Progenitor cell of endocrine pancreas (in vitro differentiated cells): ENCODE results near the gene SLC38A8. TPM values are rescaled to one million over a fixed set of nuclear protein-coding genes. Genes with fewer than 3 reads are reported as not detected.

Source experiments
- DNase-seq: peaks from one replicate; pipeline ENCODE4 v3.0.0; 2021; ENCODE audit warnings: low spot score; ENCODE audit not compliant: unreplicated experiment
- H3K27ac Mint-ChIP-seq: 2 replicates; pipeline ENCODE4 v1.8.0; 2021; ENCODE audit warnings: mild to moderate bottlenecking, moderate library complexity, mixed read lengths
- H3K27me3 Mint-ChIP-seq: 2 replicates; pipeline ENCODE4 v1.8.0; 2021; ENCODE audit warnings: mixed read lengths
- H3K36me3 Mint-ChIP-seq: 2 replicates; pipeline ENCODE4 v1.8.0; 2022; ENCODE audit warnings: mixed read lengths; ENCODE audit not compliant: insufficient read depth
- H3K4me1 Mint-ChIP-seq: 2 replicates; pipeline ENCODE4 v1.8.0; 2021; ENCODE audit warnings: low read depth, mixed read lengths
- H3K4me3 Mint-ChIP-seq: 2 replicates; pipeline ENCODE4 v1.8.0; 2021; ENCODE audit warnings: low read depth, mild to moderate bottlenecking, moderate library complexity, mixed read lengths
- H3K9me3 Mint-ChIP-seq: 2 replicates; pipeline ENCODE4 v1.8.0; 2021; ENCODE audit warnings: low read depth, mixed read lengths
- long read RNA-seq: library from polyadenylated mRNA; unstranded; transcript quantifications from one replicate; pipeline ENCODE4 v2.0.0, GENCODE V29; 2020
- total RNA-seq: library from RNA; stranded (reverse); gene quantifications from 2 replicates; pipeline ENCODE4 v1.2.1, GENCODE V29; 2021
- TF ChIP-seq, protein P1 (sequence below): fragments of 200-600 bp; sonication (generic); IDR thresholded peaks from one replicate; pipeline ENCODE4 v1.5.0; 2021; ENCODE audit warnings: antibody characterized with exemption, mild to moderate bottlenecking; ENCODE audit not compliant: unreplicated experiment

SLC38A8 gene
- 0.24 and 0.80 TPM in 2 replicates for total RNA-seq
- long read RNA-seq = 0 reads

- H3K9me3 Mint-ChIP-seq = no peaks in the 10 kb centered on the region
- peaks cover 47% of the 10 kb centered on the region for H3K27me3 Mint-ChIP-seq
- H3K27ac Mint-ChIP-seq = no peak within 1 kb of the TSS
- no peak within 1 kb of the TSS for H3K4me3 Mint-ChIP-seq
- TF ChIP-seq, protein P1, sequence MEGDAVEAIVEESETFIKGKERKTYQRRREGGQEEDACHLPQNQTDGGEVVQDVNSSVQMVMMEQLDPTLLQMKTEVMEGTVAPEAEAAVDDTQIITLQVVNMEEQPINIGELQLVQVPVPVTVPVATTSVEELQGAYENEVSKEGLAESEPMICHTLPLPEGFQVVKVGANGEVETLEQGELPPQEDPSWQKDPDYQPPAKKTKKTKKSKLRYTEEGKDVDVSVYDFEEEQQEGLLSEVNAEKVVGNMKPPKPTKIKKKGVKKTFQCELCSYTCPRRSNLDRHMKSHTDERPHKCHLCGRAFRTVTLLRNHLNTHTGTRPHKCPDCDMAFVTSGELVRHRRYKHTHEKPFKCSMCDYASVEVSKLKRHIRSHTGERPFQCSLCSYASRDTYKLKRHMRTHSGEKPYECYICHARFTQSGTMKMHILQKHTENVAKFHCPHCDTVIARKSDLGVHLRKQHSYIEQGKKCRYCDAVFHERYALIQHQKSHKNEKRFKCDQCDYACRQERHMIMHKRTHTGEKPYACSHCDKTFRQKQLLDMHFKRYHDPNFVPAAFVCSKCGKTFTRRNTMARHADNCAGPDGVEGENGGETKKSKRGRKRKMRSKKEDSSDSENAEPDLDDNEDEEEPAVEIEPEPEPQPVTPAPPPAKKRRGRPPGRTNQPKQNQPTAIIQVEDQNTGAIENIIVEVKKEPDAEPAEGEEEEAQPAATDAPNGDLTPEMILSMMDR = no peak
- DNase-seq = no peak
- H3K4me1 Mint-ChIP-seq = peaks cover 12% of the 10 kb centered on the region
- H3K36me3 Mint-ChIP-seq = peaks cover 3% of the 10 kb centered on the region
Observed at GRCh38 chr16:84042308-84042878, at the start of gene SLC38A8. SLC38A8 (minus strand) TSS chr16:84042795; CDS start chr16:84042157, 638 bp downstream.

DNA sequence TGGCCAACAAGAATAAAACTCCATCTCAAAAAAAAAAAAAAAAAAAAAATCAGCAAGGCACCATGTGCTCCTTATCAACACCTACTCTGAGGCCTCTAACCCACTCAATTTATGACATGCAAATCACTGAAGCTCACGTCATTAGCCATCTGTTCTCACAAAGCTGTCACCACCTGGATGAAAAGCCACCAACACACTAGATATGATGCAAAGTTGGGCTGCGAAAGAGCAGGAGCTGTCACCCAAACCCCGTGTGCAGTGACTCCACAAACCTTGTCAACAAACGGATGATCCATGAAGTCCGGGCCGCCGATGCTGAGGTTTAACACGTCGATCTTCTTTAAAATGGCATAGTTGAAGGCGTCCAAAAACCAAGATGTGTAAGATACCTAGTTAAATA is 48.9 kb upstream of the SLC38A8 start:
- no peak overlapping the region for H3K4me3 Mint-ChIP-seq
- no peak for DNase-seq

GRCh38 chr16:84090211-84090610 is 47.6 kb upstream of the SLC38A8 start:
- Mint-ChIP-seq H3K4me3 (no peak overlapping the region), H3K27ac (no peak overlapping the region), H3K4me1 (no peaks in the 10 kb centered on the region), H3K27me3 (no peaks in the 10 kb centered on the region), H3K9me3 (no peaks in the 10 kb centered on the region), H3K36me3 (peaks cover 29% of the 10 kb centered on the region)
- TF ChIP-seq, protein P1 = no peak
- DNase-seq = no peak

More for the DNA sequence above, 48.9 kb upstream of the SLC38A8 start:
- Mint-ChIP-seq H3K27me3 (no peaks in the 10 kb centered on the region), H3K4me1 (peaks cover 9% of the 10 kb centered on the region), H3K27ac (peak overlapping the region; percentile 30), H3K9me3 (no peaks in the 10 kb centered on the region), H3K36me3 (peaks cover 33% of the 10 kb centered on the region)
- TF ChIP-seq, protein P1 = no peak

- H3K27ac Mint-ChIP-seq = no peak overlapping the region
- TF ChIP-seq, protein P1 = no peak
- no peak overlapping the region for H3K4me3 Mint-ChIP-seq
- no peaks in the 10 kb centered on the region for H3K4me1 Mint-ChIP-seq
- H3K9me3 Mint-ChIP-seq = no peaks in the 10 kb centered on the region
- H3K36me3 Mint-ChIP-seq = peaks cover 25% of the 10 kb centered on the region
- H3K27me3 Mint-ChIP-seq = no peaks in the 10 kb centered on the region
- no peak for DNase-seq
Observed at GRCh38 chr16:84088695-84089395, 46.2 kb upstream of the SLC38A8 start.

DNA sequence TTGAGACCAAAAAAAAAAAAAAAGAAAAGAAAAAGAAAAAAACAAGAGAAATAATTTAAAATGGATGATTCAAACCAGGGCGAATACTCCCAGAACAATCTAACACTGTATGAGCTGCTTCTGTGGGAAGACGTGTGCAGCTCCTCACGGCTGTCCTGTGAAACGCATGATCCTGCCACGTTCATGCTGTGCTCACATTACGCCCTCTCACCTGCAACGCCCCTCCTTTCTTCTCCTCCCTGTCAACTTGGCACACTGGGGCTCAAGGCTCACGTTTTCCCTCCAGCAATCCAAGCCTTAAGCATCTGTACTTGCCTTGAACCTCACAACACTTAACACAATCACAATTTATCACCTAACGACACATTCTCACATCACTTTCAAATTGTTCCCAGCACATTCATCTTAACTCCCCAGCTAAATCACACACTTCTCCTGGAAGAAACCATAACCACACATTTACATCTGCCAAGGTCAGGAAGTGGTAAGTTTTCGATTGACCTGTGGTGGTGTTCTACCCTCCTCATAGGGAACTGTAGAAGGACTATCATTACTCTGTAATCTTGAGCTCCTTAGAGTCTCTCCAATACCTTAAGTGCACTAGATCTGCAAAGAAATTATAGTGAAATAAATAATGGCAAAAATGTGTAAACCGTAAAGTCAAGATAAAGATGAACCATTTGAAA is 45.0 kb upstream of the SLC38A8 start:
- TF ChIP-seq, protein P1 = no peak
- Mint-ChIP-seq H3K4me1 (no peaks in the 10 kb centered on the region), H3K27ac (peak overlapping the region; percentile 3), H3K36me3 (peaks cover 21% of the 10 kb centered on the region), H3K4me3 (no peak overlapping the region), H3K27me3 (no peaks in the 10 kb centered on the region), H3K9me3 (no peaks in the 10 kb centered on the region)
- no peak for DNase-seq
